GM12878 (cell line): ENCODE data around the gene TPPP3. TPM values are rescaled to one million over a fixed set of nuclear protein-coding genes. Genes with fewer than 3 reads are reported as not detected.

Source experiments
- ATAC-seq: fragments of 200-7000 bp; cut with Tn5 transposase; 3 replicates; pipeline ENCODE4 v1.9.1; 2020; ENCODE audit warnings: mild to moderate bottlenecking, moderate library complexity
- BruUV-seq: library from RNA; stranded (reverse); fragments of 400-500 nt; replicated peaks from 2 replicates; lab custom pipeline; 2021; lab: Mats Ljungman, UMichigan
- CTCF ChIA-PET: fragments of 300-600 bp; sonication (Branson Sonifier 250); formaldehyde crosslinking; extraction: SDS; loops from one replicate; lab custom pipeline; 2021; ENCODE audit warnings: inconsistent platforms; lab: Yijun Ruan, JAX
- POLR2A ChIA-PET: fragments of 350-600 bp; formaldehyde crosslinking; extraction: SDS; loops from one replicate; lab custom pipeline; 2021; ENCODE audit warnings: inconsistent platforms; lab: Charles Lee
- RAD21 ChIA-PET: fragments of 300-600 bp; sonication (Branson Sonifier 250); formaldehyde crosslinking; loops from one replicate; lab custom pipeline; 2023; ENCODE audit warnings: antibody characterized with exemption; ENCODE audit not compliant: unreplicated experiment; lab: Charles Lee
- SMC1A ChIA-PET: fragments of 300-600 bp; sonication (Branson Sonifier 250); formaldehyde crosslinking; loops from one replicate; lab custom pipeline; 2023; ENCODE audit not compliant: unreplicated experiment, uncharacterized antibody; lab: Charles Lee
- DNase-seq: peaks from one replicate; pipeline ENCODE4 v3.0.0-alpha.2; 2011; ENCODE audit warnings: low read depth, low spot score
- FAIRE-seq: peaks from 3 replicates; lab custom pipeline; 2011; peaks lifted over from hg19 to GRCh38; lab: Jason Lieb, UNC
- H2AFZ ChIP-seq: 2 replicates; pipeline ENCODE4 v1.6.0; 2011; ENCODE audit warnings: low read depth, low read length, control low read depth; ENCODE audit not compliant: control insufficient read depth
- H3K27ac ChIP-seq: 2 replicates; pipeline ENCODE4 v1.5.1; 2011; ENCODE audit warnings: control low read depth; ENCODE audit not compliant: control insufficient read depth, insufficient read depth
- H3K27me3 ChIP-seq, 2 experiments: replicated peaks in 1 of 2; 2 replicates each; pipeline versions ENCODE4 v1.6.0 to v1.6.1; 2011; ENCODE audit warnings: low read length in 1 of 2; ENCODE audit not compliant: control insufficient read depth in 2 of 2, insufficient read depth in 2 of 2
- H3K36me3 ChIP-seq, 2 experiments: 2 replicates each; pipeline ENCODE4 v1.5.1; 2011; ENCODE audit warnings: low read length in 1 of 2; ENCODE audit not compliant: control insufficient read depth in 2 of 2, insufficient read depth in 2 of 2
- H3K4me1 ChIP-seq: 2 replicates; pipeline ENCODE4 v1.6.1; 2011; ENCODE audit warnings: mild to moderate bottlenecking, low read length, moderate library complexity, mixed read lengths; ENCODE audit not compliant: control insufficient read depth, insufficient read depth
- H3K4me2 ChIP-seq: 2 replicates; pipeline ENCODE4 v1.6.0; 2011; ENCODE audit warnings: control low read depth; ENCODE audit not compliant: control insufficient read depth, insufficient read depth
- H3K4me3 ChIP-seq: fragments of 200-600 bp; sonication (generic); 2 replicates; pipeline ENCODE4 v1.5.1; 2016
- H3K79me2 ChIP-seq: 2 replicates; pipeline ENCODE4 v1.6.0; 2011; ENCODE audit warnings: low read length; ENCODE audit not compliant: control insufficient read depth, insufficient read depth
- H3K9ac ChIP-seq: 2 replicates; pipeline ENCODE4 v1.8.0; 2011; ENCODE audit warnings: low read length, control low read depth, mixed read lengths; ENCODE audit not compliant: control insufficient read depth, insufficient read depth
- H3K9me3 ChIP-seq: replicated peaks from 3 replicates; pipeline ENCODE4 v1.5.1; 2011; ENCODE audit warnings: mild to moderate bottlenecking, low read length; ENCODE audit not compliant: control insufficient read depth, insufficient read depth
- H4K20me1 ChIP-seq: 2 replicates; pipeline ENCODE4 v1.6.0; 2011; ENCODE audit not compliant: control insufficient read depth, insufficient read depth
- CBX5 ChIP-seq: sonication (generic); IDR thresholded peaks from 2 replicates; pipeline ENCODE4 v1.6.1; 2016; ENCODE audit warnings: low read depth, moderate library complexity, mild to moderate bottlenecking, inconsistent platforms
- CREM ChIP-seq: IDR thresholded peaks from 2 replicates; pipeline ENCODE4 v1.6.1; 2014; ENCODE audit warnings: antibody characterized with exemption, low read depth
- E2F4 ChIP-seq: IDR thresholded peaks from 2 replicates; pipeline ENCODE4 v1.6.1; 2012; ENCODE audit warnings: low read depth, low read length, improper control_type of control experiment
- EP300 ChIP-seq, 2 experiments: fragments of 150-350 bp in 1 of 2; IDR thresholded peaks; 2 replicates each; pipeline ENCODE4 v1.6.1; 2011 to 2012; ENCODE audit warnings: low read depth in 2 of 2, low read length in 2 of 2, borderline replicate concordance in 1 of 2, improper control_type of control experiment in 1 of 2, inconsistent platforms in 1 of 2; ENCODE audit not compliant: control insufficient read depth in 1 of 2
- FOXM1 ChIP-seq: IDR thresholded peaks from 2 replicates; pipeline ENCODE4 v1.6.1; 2012; ENCODE audit warnings: low read depth, mild to moderate bottlenecking, inconsistent platforms, low read length, moderate library complexity
- HCFC1 ChIP-seq: fragments of 150-350 bp; IDR thresholded peaks from 2 replicates; pipeline ENCODE4 v1.6.1; 2014; ENCODE audit warnings: low read length
- IKZF2 ChIP-seq, 2 experiments: fragments of 450-650 bp; IDR thresholded peaks; 2 replicates each; pipeline ENCODE4 v1.6.1; 2017; ENCODE audit warnings: mild to moderate bottlenecking in 2 of 2, moderate library complexity in 2 of 2
- JUNB ChIP-seq: IDR thresholded peaks from 2 replicates; pipeline ENCODE4 v1.6.1; 2016; ENCODE audit warnings: antibody characterized with exemption, mild to moderate bottlenecking
- KAT2A ChIP-seq: conservative IDR thresholded peaks from 2 replicates; pipeline ENCODE4 v1.6.1; 2011; ENCODE audit warnings: low read depth, low read length; ENCODE audit not compliant: control insufficient read depth
- MAX ChIP-seq: IDR thresholded peaks from 2 replicates; pipeline ENCODE4 v1.6.1; 2012; ENCODE audit warnings: low read depth, low read length, improper control_type of control experiment
- MYB ChIP-seq: fragments of 150-350 bp; IDR thresholded peaks from 2 replicates; pipeline ENCODE4 v1.6.1; 2014; ENCODE audit warnings: mild to moderate bottlenecking, low read depth, low read length, borderline replicate concordance
- NR2C1 ChIP-seq: fragments of 450-650 bp; IDR thresholded peaks from 2 replicates; pipeline ENCODE4 v1.6.1; 2017; ENCODE audit warnings: antibody characterized with exemption, mild to moderate bottlenecking, moderate library complexity
- RB1 ChIP-seq: fragments of 450-650 bp; formaldehyde crosslinking; IDR thresholded peaks from 2 replicates; pipeline ENCODE4 v1.6.1; 2017; ENCODE audit warnings: mild to moderate bottlenecking, borderline replicate concordance
- SIN3A ChIP-seq: IDR thresholded peaks from 2 replicates; pipeline ENCODE4 v1.6.1; 2012; ENCODE audit warnings: low read depth, low read length, improper control_type of control experiment
- SUPT20H ChIP-seq: IDR thresholded peaks from 2 replicates; pipeline ENCODE4 v1.6.1; 2011; ENCODE audit warnings: low read depth, mild to moderate bottlenecking, low read length, moderate library complexity, borderline replicate concordance; ENCODE audit not compliant: control insufficient read depth
- ZBED1 ChIP-seq: IDR thresholded peaks from 2 replicates; pipeline ENCODE4 v1.6.1; 2016; ENCODE audit warnings: borderline replicate concordance
- ZNF207 ChIP-seq: fragments of 450-650 bp; IDR thresholded peaks from 2 replicates; pipeline ENCODE4 v1.6.1; 2014; ENCODE audit warnings: antibody characterized with exemption, mild to moderate bottlenecking, borderline replicate concordance
- ZNF384 ChIP-seq: IDR thresholded peaks from 2 replicates; pipeline ENCODE4 v1.6.1; 2012; ENCODE audit warnings: low read depth, mild to moderate bottlenecking, low read length, improper control_type of control experiment, borderline replicate concordance
- ZNF622 ChIP-seq: fragments of 450-650 bp; IDR thresholded peaks from 2 replicates; pipeline ENCODE4 v1.6.1; 2017; ENCODE audit warnings: mild to moderate bottlenecking, inconsistent platforms
- WGBS: methylation state at CpG from one replicate; pipeline ENCODE4 v1.1.6; 2016; ENCODE audit warnings: low lambda C conversion rate; ENCODE audit not compliant: insufficient replicate concordance, insufficient coverage; ENCODE audit errors: missing lambda C conversion rate; 5-methylcytosine and 5-hydroxymethylcytosine counted together
- in situ Hi-C: fragments of 300-500 bp; cut with MboI; formaldehyde crosslinking; loops from 9 replicates; pipeline ENCODE4 v1.14.3; 2018; ENCODE audit warnings: mixed read lengths
- intact Hi-C: fragments of 100-400 bp; cut with micrococcal nuclease; formaldehyde crosslinking; loops from one replicate; pipeline ENCODE4 v1.14.2; 2022; ENCODE audit not compliant: unreplicated experiment
- polyA plus RNA-seq, 11 experiments: library from polyadenylated mRNA; depleted of rRNA in 4 of 11; unstranded in 6 of 11; stranded (reverse) in 5 of 11; fragments of >200 nt; fragmentation: Nextera tagmentation in 4 of 11; fragmentation: Illumina TruSeq in 1 of 11; extraction: Ambion mirVana in 4 of 11; extraction: Trizol in 1 of 11; gene quantifications; 1 replicate in 1 of 11; 2 replicates in 10 of 11; pipeline versions ENCODE4 v1.2.1 to v1.2.3, GENCODE V29; 2011 to 2016; ENCODE audit warnings: inconsistent platforms in 2 of 11, missing spikeins in 2 of 11, low read depth in 1 of 11
- total RNA-seq, 4 experiments: library from RNA; depleted of rRNA in 3 of 4; stranded (reverse); fragments of >200 nt in 3 of 4; fragmentation: Illumina TruSeq in 1 of 4; extraction: Trizol in 1 of 4; gene quantifications; 2 replicates each; pipeline versions ENCODE4 v1.2.1 to v1.2.3, GENCODE V29; 2013 to 2021
- TF ChIP-seq, protein P1 (sequence below): fragments of 450-650 bp; IDR thresholded peaks from 2 replicates; pipeline ENCODE4 v1.6.1; 2018; ENCODE audit warnings: mild to moderate bottlenecking, low read depth, moderate library complexity; ENCODE audit not compliant: partially characterized antibody

TPPP3 gene
- total and polyA plus RNA-seq, 10 of the 15 experiments (the other 5 are each of a cell fraction or from before 2014, with no cell fraction given): 0.14 TPM; not detected in 9

DNA sequence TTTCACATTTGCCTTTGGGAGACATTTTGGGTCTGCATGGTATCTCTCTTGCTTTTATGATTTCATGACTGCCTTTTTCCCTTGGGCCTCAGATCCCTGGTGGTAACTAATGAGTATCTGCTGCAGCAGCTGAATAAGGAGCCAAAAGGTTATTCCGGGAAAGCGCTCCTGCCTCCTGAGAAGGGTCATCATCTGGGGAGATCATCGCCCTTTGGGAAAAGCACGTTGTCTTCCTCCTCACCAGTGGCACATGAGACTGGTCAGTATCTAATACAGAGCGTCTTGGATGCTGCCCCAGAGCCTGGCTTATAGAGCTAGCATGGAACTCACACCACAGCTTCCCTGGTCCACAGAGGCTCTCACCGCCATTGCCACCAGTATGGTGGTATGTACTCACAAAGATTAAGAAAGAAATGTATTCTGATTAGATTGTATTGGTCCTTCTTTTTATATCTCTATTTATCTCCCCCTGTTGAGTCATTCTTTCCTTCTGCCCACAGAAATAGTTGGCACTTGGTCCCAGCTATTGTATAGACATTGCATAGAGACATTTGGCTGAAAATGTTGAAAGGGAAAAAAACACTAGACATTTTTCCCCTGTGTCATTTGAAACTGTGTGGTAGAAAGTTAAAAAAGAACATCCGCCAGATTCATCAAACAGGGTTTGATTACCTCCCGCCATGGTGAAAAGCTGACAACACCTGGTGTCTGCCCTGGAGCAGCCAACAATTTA lies 8.4 kb downstream of the TPPP3 start:
- Histone ChIP-seq H3K4me3 (no peak overlapping the region), H3K36me3 (no peaks in the 10 kb centered on the region), H4K20me1 (no peaks in the 10 kb centered on the region), H3K27me3 (no peaks in the 10 kb centered on the region; a peak in 2 of 4 replicates), H3K9ac (no peak overlapping the region), H3K27ac (no peak overlapping the region)
- intact Hi-C loops: no loop called here
- no TSS peak for BruUV-seq
- CTCF ChIA-PET: interaction anchor here (0.5 to 1.1 kb wide), 3 partner anchors 17 to 132 kb away, joined by 3 to 5 read pairs (median 4); no protein-coding TSS in a partner anchor
- 56% methylated on average over 8 of the region's 8 CpGs for WGBS
- no peak for DNase-seq
- POLR2A ChIA-PET: no interaction called here
- TF ChIP-seq ZNF384 (no peak), CBX5 (no peak), MAX (no peak), SUPT20H (no peak), NR2C1 (no peak), ZNF207 (no peak), SIN3A (no peak), ZNF622 (no peak), E2F4 (no peak), ZBED1 (no peak), FOXM1 (no peak), EP300 (IDR thresholded peaks at IDR 0.05; ENCODE audit: borderline replicate concordance in 1 of 2, control insufficient read depth in 1 of 2, low read depth in 2 of 2, low read length in 2 of 2) (no peak), HCFC1 (no peak), MYB (no peak), CREM (no peak), KAT2A (no peak), RB1 (no peak), IKZF2 (IDR thresholded peaks at IDR 0.05) (no peak), JUNB (no peak)
- TF ChIP-seq, protein P1, sequence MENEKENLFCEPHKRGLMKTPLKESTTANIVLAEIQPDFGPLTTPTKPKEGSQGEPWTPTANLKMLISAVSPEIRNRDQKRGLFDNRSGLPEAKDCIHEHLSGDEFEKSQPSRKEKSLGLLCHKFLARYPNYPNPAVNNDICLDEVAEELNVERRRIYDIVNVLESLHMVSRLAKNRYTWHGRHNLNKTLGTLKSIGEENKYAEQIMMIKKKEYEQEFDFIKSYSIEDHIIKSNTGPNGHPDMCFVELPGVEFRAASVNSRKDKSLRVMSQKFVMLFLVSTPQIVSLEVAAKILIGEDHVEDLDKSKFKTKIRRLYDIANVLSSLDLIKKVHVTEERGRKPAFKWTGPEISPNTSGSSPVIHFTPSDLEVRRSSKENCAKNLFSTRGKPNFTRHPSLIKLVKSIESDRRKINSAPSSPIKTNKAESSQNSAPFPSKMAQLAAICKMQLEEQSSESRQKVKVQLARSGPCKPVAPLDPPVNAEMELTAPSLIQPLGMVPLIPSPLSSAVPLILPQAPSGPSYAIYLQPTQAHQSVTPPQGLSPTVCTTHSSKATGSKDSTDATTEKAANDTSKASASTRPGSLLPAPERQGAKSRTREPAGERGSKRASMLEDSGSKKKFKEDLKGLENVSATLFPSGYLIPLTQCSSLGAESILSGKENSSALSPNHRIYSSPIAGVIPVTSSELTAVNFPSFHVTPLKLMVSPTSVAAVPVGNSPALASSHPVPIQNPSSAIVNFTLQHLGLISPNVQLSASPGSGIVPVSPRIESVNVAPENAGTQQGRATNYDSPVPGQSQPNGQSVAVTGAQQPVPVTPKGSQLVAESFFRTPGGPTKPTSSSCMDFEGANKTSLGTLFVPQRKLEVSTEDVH: no peak
- TF ChIP-seq, all 136 proteins: peak for 0
- no peaks in the 10 kb centered on the region for H3K9me3 ChIP-seq
- no peak overlapping the region for H3K4me2 ChIP-seq
- SMC1A ChIA-PET: no interaction called here
- no peak overlapping the region for H2AFZ ChIP-seq
- H3K79me2 ChIP-seq: no peaks in the 10 kb centered on the region
- ATAC-seq: no peak
- RAD21 ChIA-PET: no interaction called here
- no peaks in the 10 kb centered on the region for H3K4me1 ChIP-seq
- in situ Hi-C loops: no loop called here
- FAIRE-seq: no peak
